Endothelial cell of umbilical vein (primary cell): Measurements from ENCODE around the gene UPP1. TPM values are rescaled to one million over a fixed set of nuclear protein-coding genes. Genes with fewer than 3 reads are reported as not detected.

Experiments
- BruUV-seq: library from RNA; stranded (reverse); fragments of 400-500 nt; replicated peaks from 2 replicates; lab custom pipeline; 2021; lab: Mats Ljungman, UMichigan
- CTCF ChIA-PET: fragments of 300-600, 350-600 bp; sonication (Branson Sonifier 250); formaldehyde crosslinking; loops from one replicate; lab custom pipeline; 2021; ENCODE audit warnings: antibody characterized with exemption, inconsistent platforms; lab: Charles Lee
- POLR2A ChIA-PET: fragments of 300-600, 350-600 bp; sonication (Branson Sonifier 250); formaldehyde crosslinking; loops from one replicate; lab custom pipeline; 2021; ENCODE audit warnings: antibody characterized with exemption, inconsistent platforms; lab: Charles Lee
- DNase-seq: peaks from one replicate; pipeline ENCODE4 v3.0.0-alpha.2; 2011; ENCODE audit warnings: low read depth, low spot score
- FAIRE-seq: peaks from 2 replicates; lab custom pipeline; 2011; peaks lifted over from hg19 to GRCh38; lab: Jason Lieb, UNC
- H2AFZ ChIP-seq: 2 replicates; pipeline ENCODE4 v1.6.0; 2012; ENCODE audit warnings: low read depth, low read length, control low read depth, inconsistent platforms
- H3K27ac ChIP-seq: 2 replicates; pipeline ENCODE4 v1.5.1; 2011; ENCODE audit warnings: low read depth, mild to moderate bottlenecking, control low read depth, low read length, moderate library complexity; ENCODE audit not compliant: insufficient read depth
- H3K27me3 ChIP-seq, 2 experiments: 2 replicates each; pipeline versions ENCODE4 v1.6.0 to v1.6.1; 2011; ENCODE audit warnings: low read length in 2 of 2, mixed read lengths in 1 of 2; ENCODE audit not compliant: control insufficient read depth in 2 of 2, insufficient read depth in 2 of 2
- H3K36me3 ChIP-seq, 2 experiments: 2 replicates in 1 of 2; 3 replicates in 1 of 2; pipeline ENCODE4 v1.5.1; 2011; ENCODE audit warnings: low read length in 2 of 2, mild to moderate bottlenecking in 1 of 2, moderate library complexity in 1 of 2; ENCODE audit not compliant: control insufficient read depth in 2 of 2, insufficient read depth in 2 of 2; ENCODE audit errors: extremely low read depth in 1 of 2
- H3K4me1 ChIP-seq: 3 replicates; pipeline ENCODE4 v1.5.1; 2011; ENCODE audit warnings: mild to moderate bottlenecking, low read length; ENCODE audit not compliant: control insufficient read depth, insufficient read depth; ENCODE audit errors: extremely low read depth
- H3K4me2 ChIP-seq: 2 replicates; pipeline ENCODE4 v1.6.1; 2011; ENCODE audit warnings: low read length, control low read depth, mixed read lengths; ENCODE audit not compliant: insufficient read depth
- H3K4me3 ChIP-seq, 3 experiments: fragments of 200-600 bp in 1 of 3; sonication (generic), shearing (Covaris generic) in 1 of 3; replicated peaks in 1 of 3; 2 replicates each; pipeline ENCODE4 v1.5.1; 2011 to 2016; ENCODE audit warnings: control low read depth in 3 of 3, low read length in 3 of 3, mild to moderate bottlenecking in 2 of 3, inconsistent platforms in 1 of 3, low read depth in 1 of 3, moderate library complexity in 1 of 3; ENCODE audit not compliant: insufficient read depth in 1 of 3
- H3K79me2 ChIP-seq: 2 replicates; pipeline ENCODE4 v1.6.0; 2012; ENCODE audit warnings: low read length, inconsistent platforms; ENCODE audit not compliant: control insufficient read depth, insufficient read depth
- H3K9ac ChIP-seq: replicated peaks from 2 replicates; pipeline ENCODE3; 2011; ENCODE audit warnings: low read length, control low read depth; ENCODE audit not compliant: insufficient read depth; ENCODE audit errors: extremely low read depth
- H3K9me1 ChIP-seq: replicated peaks from 3 replicates; pipeline ENCODE4 v1.6.0; 2011; ENCODE audit warnings: mild to moderate bottlenecking, low read length; ENCODE audit not compliant: control insufficient read depth, insufficient read depth; ENCODE audit errors: extremely low read depth
- H3K9me3 ChIP-seq: replicated peaks from 2 replicates; pipeline ENCODE4 v1.5.1; 2012; ENCODE audit warnings: low read length, inconsistent platforms; ENCODE audit not compliant: control insufficient read depth, insufficient read depth
- H4K20me1 ChIP-seq: replicated peaks from 2 replicates; pipeline ENCODE3; 2011; ENCODE audit warnings: mild to moderate bottlenecking, low read length; ENCODE audit not compliant: control insufficient read depth, insufficient read depth; ENCODE audit errors: extremely low read depth
- EZH2 ChIP-seq: IDR thresholded peaks from 2 replicates; pipeline ENCODE4 v1.6.1; 2012; ENCODE audit warnings: borderline replicate concordance, low read depth, mild to moderate bottlenecking, moderate library complexity, low read length, inconsistent platforms; ENCODE audit not compliant: severe bottlenecking
- FOS ChIP-seq: IDR thresholded peaks from 2 replicates; pipeline ENCODE4 v1.6.1; 2011; ENCODE audit warnings: mild to moderate bottlenecking, low read length, moderate library complexity, borderline replicate concordance; ENCODE audit not compliant: insufficient read depth
- GATA2 ChIP-seq: IDR thresholded peaks from 2 replicates; pipeline ENCODE4 v1.7.0; 2011; ENCODE audit warnings: low read depth, mild to moderate bottlenecking, moderate library complexity, mixed read lengths, low read length; ENCODE audit not compliant: insufficient read length, insufficient read depth
- JUN ChIP-seq: IDR thresholded peaks from 2 replicates; pipeline ENCODE4 v1.6.1; 2011; ENCODE audit warnings: borderline replicate concordance, low read depth; ENCODE audit not compliant: insufficient read length, insufficient read depth
- MYC ChIP-seq: IDR thresholded peaks from one replicate; pipeline ENCODE4 v1.6.1; 2011; ENCODE audit warnings: mild to moderate bottlenecking, low read depth, low read length
- POLR2A ChIP-seq: IDR thresholded peaks from 2 replicates; pipeline ENCODE4 v1.6.1; 2012; ENCODE audit warnings: low read depth, mild to moderate bottlenecking, control low read depth, low read length
- POLR2AphosphoS5 ChIP-seq: IDR thresholded peaks from 2 replicates; pipeline ENCODE4 v1.6.1; 2012; ENCODE audit warnings: low read depth, mild to moderate bottlenecking, control low read depth, low read length, moderate library complexity; ENCODE audit not compliant: insufficient read depth
- dilution Hi-C: fragments of 300-500 bp; cut with MboI; formaldehyde crosslinking; loops from one replicate; pipeline ENCODE4 v1.15.0; 2019; ENCODE audit warnings: low sequenced_read_pairs; ENCODE audit not compliant: extremely low pct_ligation_motif_present
- intact Hi-C: fragments of 100-400 bp; cut with micrococcal nuclease; formaldehyde crosslinking; loops from one replicate; pipeline ENCODE4 v1.10.0; 2022
- polyA plus RNA-seq, 4 experiments: library from polyadenylated mRNA; depleted of rRNA in 3 of 4; stranded (reverse) in 3 of 4; unstranded in 1 of 4; fragments of >200 nt; gene quantifications; 2 replicates each; pipeline versions ENCODE4 v1.2.1 to v1.2.3, GENCODE V29; 2011 to 2012; ENCODE audit warnings: missing spikeins in 1 of 4
- total RNA-seq: library from RNA; stranded (reverse); gene quantifications from 2 replicates; pipeline ENCODE4 v1.2.3, GENCODE V29; 2021
- TF ChIP-seq, protein P1 (sequence below), 2 donors: IDR thresholded peaks; 1 replicate in 1 of 2; 2 replicates in 1 of 2; pipeline ENCODE4 v1.5.1; 2011; ENCODE audit warnings: low read length in 2 of 2, mild to moderate bottlenecking in 2 of 2, moderate library complexity in 2 of 2, control low read depth in 1 of 2, inconsistent platforms in 1 of 2, low read depth in 1 of 2; ENCODE audit not compliant: insufficient read depth in 1 of 2; ENCODE audit errors: extremely low read depth in 1 of 2
- TF ChIP-seq, protein P2 (sequence below): IDR thresholded peaks from 2 replicates; pipeline ENCODE4 v1.6.1; 2011; ENCODE audit not compliant: insufficient read depth, insufficient read length

The UPP1 gene
- total and polyA plus RNA-seq, 2 donors (not counting 3 experiments of a cell fraction or from before 2014, with no cell fraction given): 60.7 to 66.0 TPM

DNA sequence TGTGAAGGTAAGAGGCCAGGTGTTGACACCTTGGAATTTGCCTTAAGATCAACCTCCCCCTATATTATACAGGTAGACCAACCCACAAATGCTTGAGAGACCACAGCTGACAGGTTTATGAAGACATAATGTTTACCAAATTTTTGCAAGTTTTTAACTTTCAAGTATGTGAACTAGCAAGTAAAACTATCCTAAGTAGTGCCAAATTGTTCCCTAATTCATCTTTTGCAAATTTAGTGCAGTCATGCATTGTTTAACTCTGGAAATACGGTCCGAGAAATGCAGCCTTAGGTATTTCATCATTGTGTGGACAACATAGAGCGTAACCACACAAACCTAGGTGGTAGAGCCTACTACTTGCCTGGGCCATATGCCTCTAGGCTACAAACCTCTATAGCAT lies 10.7 kb downstream of the UPP1 start:
- CTCF ChIA-PET: no interaction called here
- Histone ChIP-seq H3K4me2 (no peak overlapping the region), H4K20me1 (no peaks in the 10 kb centered on the region), H3K4me1 (peaks cover 31% of the 10 kb centered on the region), H3K36me3 (peaks cover 33 to 35% of the 10 kb centered on the region in 2 experiments), H3K79me2 (peaks cover 39% of the 10 kb centered on the region), H3K9ac (no peak overlapping the region), H3K4me3 (no peak overlapping the region), H3K9me3 (no peaks in the 10 kb centered on the region), H3K9me1 (no peaks in the 10 kb centered on the region), H3K27me3 (no peaks in the 10 kb centered on the region), H3K27ac (no peak overlapping the region), H2AFZ (no peak overlapping the region)
- DNase-seq (no peak), FAIRE-seq (no peak)
- dilution Hi-C loops: no loop called here
- POLR2A ChIA-PET: no interaction called here
- BruUV-seq: no TSS peak
- intact Hi-C loops: no loop called here
- TF ChIP-seq, protein P1, sequence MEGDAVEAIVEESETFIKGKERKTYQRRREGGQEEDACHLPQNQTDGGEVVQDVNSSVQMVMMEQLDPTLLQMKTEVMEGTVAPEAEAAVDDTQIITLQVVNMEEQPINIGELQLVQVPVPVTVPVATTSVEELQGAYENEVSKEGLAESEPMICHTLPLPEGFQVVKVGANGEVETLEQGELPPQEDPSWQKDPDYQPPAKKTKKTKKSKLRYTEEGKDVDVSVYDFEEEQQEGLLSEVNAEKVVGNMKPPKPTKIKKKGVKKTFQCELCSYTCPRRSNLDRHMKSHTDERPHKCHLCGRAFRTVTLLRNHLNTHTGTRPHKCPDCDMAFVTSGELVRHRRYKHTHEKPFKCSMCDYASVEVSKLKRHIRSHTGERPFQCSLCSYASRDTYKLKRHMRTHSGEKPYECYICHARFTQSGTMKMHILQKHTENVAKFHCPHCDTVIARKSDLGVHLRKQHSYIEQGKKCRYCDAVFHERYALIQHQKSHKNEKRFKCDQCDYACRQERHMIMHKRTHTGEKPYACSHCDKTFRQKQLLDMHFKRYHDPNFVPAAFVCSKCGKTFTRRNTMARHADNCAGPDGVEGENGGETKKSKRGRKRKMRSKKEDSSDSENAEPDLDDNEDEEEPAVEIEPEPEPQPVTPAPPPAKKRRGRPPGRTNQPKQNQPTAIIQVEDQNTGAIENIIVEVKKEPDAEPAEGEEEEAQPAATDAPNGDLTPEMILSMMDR (IDR thresholded peaks at IDR 0.05; ENCODE audit: extremely low read depth in 1 of 2, insufficient read depth in 1 of 2, low read depth in 1 of 2, low read length in 2 of 2): no peak
- TF ChIP-seq JUN (no peak), GATA2 (no peak), EZH2 (no peak), POLR2A (no peak), POLR2AphosphoS5 (no peak), FOS (no peak), MYC (no peak)
- TF ChIP-seq, protein P2, sequence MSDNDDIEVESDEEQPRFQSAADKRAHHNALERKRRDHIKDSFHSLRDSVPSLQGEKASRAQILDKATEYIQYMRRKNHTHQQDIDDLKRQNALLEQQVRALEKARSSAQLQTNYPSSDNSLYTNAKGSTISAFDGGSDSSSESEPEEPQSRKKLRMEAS: no peak
